T-cell (primary cell): ENCODE measurements around the gene RAET1L. TPM values are rescaled to one million over a fixed set of nuclear protein-coding genes. Genes with fewer than 3 reads are reported as not detected.
A peak's percentile ranks its signal among the peaks of the same experiment; 100 is the strongest.
"Not testable (repeated sequence)": the region's sequence is repeated elsewhere in the genome, so short reads cannot be mapped to it uniquely, and the experiment has no call there.

Experiments
- ATAC-seq, 4 experiments: fragments of 200-7000 bp in 3 of 4; fragments of 150-1000 bp in 1 of 4; cut with Tn5 transposase; replicated peaks in 1 of 4; 1 replicate in 3 of 4; 2 replicates in 1 of 4; pipeline ENCODE4 v1.10.0; 2021; ENCODE audit warnings: moderate library complexity in 3 of 4, mild to moderate bottlenecking in 2 of 4, moderate number of reproducible peaks in 1 of 4
- CTCF ChIA-PET, 2 donors: fragments of 300-600 bp; sonication (Branson Sonifier 250); formaldehyde crosslinking; loops; one replicate each; lab custom pipeline; 2022; ENCODE audit warnings: antibody characterized with exemption in 2 of 2; lab: Charles Lee
- POLR2A ChIA-PET, 2 donors: fragments of 300-600 bp; sonication (Branson Sonifier 250); formaldehyde crosslinking; loops; one replicate each; lab custom pipeline; 2022; ENCODE audit warnings: antibody characterized with exemption in 2 of 2; lab: Charles Lee
- DNase-seq, 35 experiments: peaks; one replicate each; pipeline versions ENCODE4 v3.0.0 to v3.0.0-alpha.2; 2013 to 2023
- H3K27ac ChIP-seq: one replicate; pipeline ENCODE4 v1.5.1; 2013; ENCODE audit warnings: low read length
- H3K27me3 ChIP-seq, 2 experiments: replicated peaks in 1 of 2; 1 replicate in 1 of 2; 2 replicates in 1 of 2; pipeline versions ENCODE4 v1.6.1 to v1.7.0; 2013; ENCODE audit warnings: low read length in 1 of 2, mixed read lengths in 1 of 2; ENCODE audit not compliant: control insufficient read depth in 2 of 2, insufficient read depth in 2 of 2; ENCODE audit errors: extremely low read depth in 1 of 2
- H3K36me3 ChIP-seq, 2 donors: 1 replicate in 1 of 2; 2 replicates in 1 of 2; pipeline versions ENCODE4 v1.6.1 to v1.7.0; 2013; ENCODE audit warnings: low read length in 1 of 2; ENCODE audit not compliant: control insufficient read depth in 2 of 2, insufficient read depth in 1 of 2; ENCODE audit errors: extremely low read depth in 1 of 2
- H3K4me1 ChIP-seq, 2 experiments: 1 replicate in 1 of 2; 2 replicates in 1 of 2; pipeline versions ENCODE4 v1.6.1 to v1.7.0; 2013; ENCODE audit warnings: low read length in 2 of 2, mixed read lengths in 1 of 2; ENCODE audit not compliant: insufficient read depth in 2 of 2, control insufficient read depth in 1 of 2; ENCODE audit errors: extremely low read depth in 1 of 2
- H3K4me3 ChIP-seq, 2 donors: 1 replicate in 1 of 2; 2 replicates in 1 of 2; pipeline versions ENCODE4 v1.5.1 to v1.7.0; 2013; ENCODE audit warnings: mild to moderate bottlenecking in 2 of 2, low read length in 1 of 2, moderate library complexity in 1 of 2; ENCODE audit not compliant: control insufficient read depth in 1 of 2; ENCODE audit errors: extremely low read depth in 1 of 2
- H3K9me3 ChIP-seq: 2 replicates; pipeline ENCODE4 v1.7.0; 2013
- H3K27ac Mint-ChIP-seq, 2 donors: one replicate each; pipeline ENCODE4 v1.8.0; 2020 to 2021; ENCODE audit warnings: mild to moderate bottlenecking in 2 of 2, mixed read lengths in 2 of 2
- H3K27me3 Mint-ChIP-seq, 2 donors: one replicate each; pipeline ENCODE4 v1.8.0; 2021 to 2022; ENCODE audit warnings: mixed read lengths in 2 of 2
- H3K36me3 Mint-ChIP-seq: one replicate; pipeline ENCODE4 v1.8.0; 2021; ENCODE audit warnings: mixed read lengths
- H3K4me1 Mint-ChIP-seq, 3 donors: one replicate each; pipeline ENCODE4 v1.8.0; 2020 to 2022; ENCODE audit warnings: mixed read lengths in 3 of 3, mild to moderate bottlenecking in 1 of 3
- H3K4me3 Mint-ChIP-seq, 3 donors: one replicate each; pipeline ENCODE4 v1.8.0; 2020 to 2022; ENCODE audit warnings: mild to moderate bottlenecking in 3 of 3, mixed read lengths in 3 of 3, moderate library complexity in 3 of 3
- H3K9me3 Mint-ChIP-seq, 3 donors: one replicate each; pipeline ENCODE4 v1.8.0; 2020 to 2022; ENCODE audit warnings: mixed read lengths in 3 of 3
- WGBS: methylation state at CpG from one replicate; pipeline ENCODE4 v1.1.5; 2013; ENCODE audit warnings: missing lambda C conversion rate; ENCODE audit not compliant: insufficient coverage; 5-methylcytosine and 5-hydroxymethylcytosine counted together
- total RNA-seq, 35 experiments: library from RNA in 6 of 35; stranded (reverse) in 6 of 35; fragments of 120-200 nt in 1 of 35; gene quantifications; one replicate each; pipeline versions ENCODE4 v1.2.1 to v1.2.4 and lab custom pipeline; 2013 to 2026

Gene RAET1L
- total RNA-seq, 5 donors from 2014 or later (not counting 1 experiment from before 2014, with no cell fraction given): not detected

DNA sequence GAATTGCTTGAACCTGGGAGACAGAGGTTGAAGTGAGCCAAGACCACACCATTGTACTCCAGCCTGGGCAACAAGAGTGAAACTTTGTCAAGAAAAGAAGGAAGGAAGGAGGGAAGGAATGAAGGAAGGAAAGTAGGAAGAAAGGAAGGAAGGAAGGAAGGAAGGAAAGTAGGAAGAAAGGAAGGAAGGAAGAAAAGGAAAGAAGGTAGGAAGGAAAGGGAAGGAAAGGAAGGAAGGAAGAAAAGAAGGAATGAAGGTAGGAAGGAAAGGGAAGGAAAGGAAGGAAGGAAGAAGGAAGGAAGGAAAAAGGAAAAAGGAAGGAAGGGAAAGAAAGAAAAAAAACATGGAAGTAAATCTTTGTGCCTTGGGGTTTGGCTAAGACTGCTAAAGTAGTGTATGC lies 49.9 kb downstream of the RAET1L start:
- POLR2A ChIA-PET: no interaction called here
- Histone ChIP-seq H3K9me3 (no peaks in the 10 kb centered on the region), H3K4me3 (no peak overlapping the region), H3K27me3 (peaks cover 2 to 54% of the 10 kb centered on the region in 2 experiments), H3K36me3 (no peaks in the 10 kb centered on the region), H3K27ac (no peak overlapping the region), H3K4me1 (no peaks in the 10 kb centered on the region)
- CTCF ChIA-PET: no interaction called here
- no peak overlapping the region for H3K27ac Mint-ChIP-seq
- no peaks in the 10 kb centered on the region for H3K36me3 Mint-ChIP-seq
- no peaks in the 10 kb centered on the region for H3K4me1 Mint-ChIP-seq
- H3K4me3 Mint-ChIP-seq: no peak overlapping the region
- H3K27me3 Mint-ChIP-seq: peaks cover 62 to 70% of the 10 kb centered on the region in 2 donors
- no peaks in the 10 kb centered on the region for H3K9me3 Mint-ChIP-seq
- DNase-seq: no peak
- ATAC-seq: no peak

DNA sequence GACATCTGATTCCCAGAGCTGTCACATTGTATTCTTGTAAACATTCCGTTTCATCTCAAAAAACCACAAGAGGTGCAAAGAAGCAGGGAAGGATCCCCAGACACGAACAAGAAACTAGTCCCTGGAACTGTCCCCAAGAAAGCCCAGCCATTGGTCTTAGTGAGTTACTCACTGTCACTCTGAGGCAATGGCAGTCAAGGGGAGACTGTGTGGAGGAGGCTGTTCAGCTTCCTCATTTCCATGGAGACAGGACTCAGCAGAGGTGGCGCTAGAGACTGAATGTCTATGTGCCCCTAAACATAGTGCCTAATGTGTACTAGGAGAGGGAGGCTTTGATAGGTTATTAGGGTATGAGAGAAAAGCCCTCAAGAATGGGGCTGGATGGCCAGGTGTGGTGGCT lies 50.5 kb downstream of the RAET1L start:
- Histone ChIP-seq H3K27ac (no peak overlapping the region), H3K27me3 (peaks cover 2 to 56% of the 10 kb centered on the region in 2 experiments), H3K4me3 (no peak overlapping the region), H3K36me3 (no peaks in the 10 kb centered on the region), H3K4me1 (no peaks in the 10 kb centered on the region), H3K9me3 (no peaks in the 10 kb centered on the region)
- DNase-seq: no peak
- H3K27me3 Mint-ChIP-seq: peaks cover 62 to 72% of the 10 kb centered on the region in 2 donors
- ChIA-PET CTCF (no interaction called here), POLR2A (interaction anchor here in 1 of 2 donors (0.6 kb wide), 1 partner anchor 446 kb away, joined by 3 read pairs; no protein-coding TSS in a partner anchor)
- no peaks in the 10 kb centered on the region for H3K9me3 Mint-ChIP-seq
- 17% methylated on average over 3 of the region's 3 CpGs for WGBS
- no peaks in the 10 kb centered on the region for H3K4me1 Mint-ChIP-seq
- H3K27ac Mint-ChIP-seq: no peak overlapping the region
- no peaks in the 10 kb centered on the region for H3K36me3 Mint-ChIP-seq
- no peak for ATAC-seq
- no peak overlapping the region for H3K4me3 Mint-ChIP-seq

DNA sequence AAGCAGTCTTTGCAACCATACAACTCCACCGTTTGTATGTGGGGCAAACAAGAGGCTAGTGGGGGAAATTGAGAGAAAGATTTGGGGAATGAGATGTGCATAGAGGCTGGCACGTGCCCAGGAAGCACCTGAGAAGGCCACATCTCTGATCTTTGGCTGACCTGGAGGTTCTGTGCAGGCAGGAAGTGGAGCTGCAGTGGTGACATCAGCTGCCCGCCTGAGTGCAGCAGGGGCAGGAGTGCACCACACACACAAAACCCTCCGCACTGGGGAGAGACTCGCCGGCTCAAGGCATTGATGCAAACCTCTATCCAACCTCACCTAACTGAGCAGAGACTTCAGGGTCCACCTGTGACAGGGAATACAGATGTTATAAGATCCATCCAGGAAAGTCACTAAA lies 50.9 kb downstream of the RAET1L start:
- H3K36me3 Mint-ChIP-seq, DNase-seq, H3K4me1 Mint-ChIP-seq, H3K4me3 Mint-ChIP-seq, H3K9me3 ChIP-seq, H3K27ac ChIP-seq, H3K4me3 ChIP-seq, H3K36me3 ChIP-seq, CTCF ChIA-PET, H3K4me1 ChIP-seq, H3K27ac Mint-ChIP-seq, H3K9me3 Mint-ChIP-seq: not testable (repeated sequence)
- 47% methylated on average over 3 of the region's 6 CpGs for WGBS
- ATAC-seq: peak in 2 of 4 experiments; percentile 41 to 50
- POLR2A ChIA-PET: interaction anchor here in 1 of 2 donors (0.6 kb wide), 1 partner anchor 446 kb away, joined by 3 read pairs; no protein-coding TSS in a partner anchor
- peaks cover 63 to 74% of the 10 kb centered on the region in 2 donors for H3K27me3 Mint-ChIP-seq
- peaks cover 2 to 60% of the 10 kb centered on the region in 2 experiments for H3K27me3 ChIP-seq

DNA sequence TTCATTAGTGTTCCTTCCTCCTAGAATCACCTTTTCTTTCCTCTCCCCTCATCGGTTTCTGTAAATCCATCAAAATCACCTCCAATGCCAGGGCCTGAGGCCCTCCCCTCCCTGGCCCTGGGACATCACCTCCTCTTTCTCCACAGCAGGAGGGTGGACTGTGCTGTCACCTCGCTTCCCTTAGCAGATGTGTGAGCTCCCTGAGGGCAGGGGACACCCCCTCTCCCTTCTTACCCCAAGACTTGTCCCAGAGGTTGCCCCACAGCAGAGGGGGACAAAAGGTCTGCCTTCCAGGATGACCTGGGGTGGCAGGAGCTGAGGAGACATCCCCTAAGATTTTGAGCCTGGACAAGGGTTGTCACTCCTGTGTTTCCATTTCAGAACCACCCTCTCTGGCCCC lies 55.7 kb downstream of the RAET1L start:
- no peak for DNase-seq
- Histone ChIP-seq H3K9me3 (no peaks in the 10 kb centered on the region), H3K27ac (no peak overlapping the region), H3K27me3 (peaks cover 6 to 62% of the 10 kb centered on the region in 2 experiments), H3K4me1 (peaks cover 4 to 9% of the 10 kb centered on the region in 2 experiments), H3K4me3 (no peak overlapping the region), H3K36me3 (no peaks in the 10 kb centered on the region)
- Mint-ChIP-seq H3K27me3 (peaks cover 67 to 83% of the 10 kb centered on the region in 2 donors), H3K4me3 (no peak overlapping the region), H3K4me1 (peaks cover 6 to 15% (median 12%) of the 10 kb centered on the region in 3 donors), H3K9me3 (no peaks in the 10 kb centered on the region), H3K27ac (no peak overlapping the region), H3K36me3 (no peaks in the 10 kb centered on the region)
- ChIA-PET POLR2A (no interaction called here), CTCF (no interaction called here)
- ATAC-seq: no peak
- 71% methylated on average over 1 of the region's 2 CpGs for WGBS

DNA sequence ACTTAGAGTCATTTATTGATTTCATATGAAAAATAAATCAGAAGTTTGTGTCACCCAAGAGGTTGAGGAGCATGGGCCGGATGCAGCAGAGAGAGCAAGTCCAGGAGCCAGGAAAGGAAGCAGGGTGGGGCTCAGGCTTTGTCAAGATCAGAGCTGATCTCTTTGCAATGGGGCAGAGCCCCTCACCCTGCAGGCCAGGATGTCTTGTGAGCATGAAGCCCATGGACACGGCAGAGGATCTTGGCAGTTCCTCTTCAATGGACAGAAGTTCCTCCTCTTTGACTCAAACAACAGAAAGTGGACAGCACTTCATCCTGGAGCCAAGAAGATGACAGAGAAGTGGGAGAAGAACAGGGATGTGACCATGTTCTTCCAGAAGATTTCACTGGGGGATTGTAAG lies 56.4 kb downstream of the RAET1L start:
- ATAC-seq, H3K36me3 Mint-ChIP-seq, H3K9me3 Mint-ChIP-seq, H3K4me3 ChIP-seq, DNase-seq, H3K27ac ChIP-seq, POLR2A ChIA-PET, H3K9me3 ChIP-seq, CTCF ChIA-PET, H3K4me3 Mint-ChIP-seq, H3K36me3 ChIP-seq, H3K27ac Mint-ChIP-seq: not testable (repeated sequence)
- H3K27me3 Mint-ChIP-seq: peaks cover 65 to 82% of the 10 kb centered on the region in 2 donors
- H3K4me1 ChIP-seq: peaks cover 8 to 16% of the 10 kb centered on the region in 2 experiments
- peaks cover 13 to 22% (median 18%) of the 10 kb centered on the region in 3 donors for H3K4me1 Mint-ChIP-seq
- H3K27me3 ChIP-seq: peaks cover 6 to 62% of the 10 kb centered on the region in 2 experiments
- 100% methylated on average over 2 of the region's 2 CpGs for WGBS

Other genes starting within 250 kb of the RAET1L start
- 1 to 10 TPM in 4 of 5 donors, not detected in 1; 2.1 to 4.3 (median 2.7) TPM for gene LRP11, start 161.2 kb downstream of the RAET1L start, total RNA-seq
- gene RAET1E, start 127.4 kb downstream of the RAET1L start, total RNA-seq: not detected
- gene RAET1G, start 102.4 kb downstream of the RAET1L start, total RNA-seq: not detected
- gene ULBP2, start 83.5 kb downstream of the RAET1L start, total RNA-seq: 1 to 10 TPM in 2 of 5 donors, under 1 TPM in 1, not detected in 2; 0.20 to 3.9 (median 1.6) TPM
- gene ULBP1, start 61.6 kb downstream of the RAET1L start, total RNA-seq: under 1 TPM in 4 of 5 donors, not detected in 1; 0.13 to 0.23 (median 0.14) TPM
- 1 to 10 TPM in 2 of 5 donors, under 1 TPM in 3; 0.35 to 1.3 (median 0.79) TPM for gene ULBP3, start 43.6 kb upstream of the RAET1L start, total RNA-seq
- gene PPP1R14C, start 117.5 kb upstream of the RAET1L start, total RNA-seq: not detected